ENCODE data around the gene VN1R2. TPM values are rescaled to one million over a fixed set of nuclear protein-coding genes. Genes with fewer than 3 reads are reported as not detected.
"Not testable (repeated sequence)": the region's sequence is repeated elsewhere in the genome, so short reads cannot be mapped to it uniquely, and the experiment has no call there.

The VN1R2 gene, protein sequence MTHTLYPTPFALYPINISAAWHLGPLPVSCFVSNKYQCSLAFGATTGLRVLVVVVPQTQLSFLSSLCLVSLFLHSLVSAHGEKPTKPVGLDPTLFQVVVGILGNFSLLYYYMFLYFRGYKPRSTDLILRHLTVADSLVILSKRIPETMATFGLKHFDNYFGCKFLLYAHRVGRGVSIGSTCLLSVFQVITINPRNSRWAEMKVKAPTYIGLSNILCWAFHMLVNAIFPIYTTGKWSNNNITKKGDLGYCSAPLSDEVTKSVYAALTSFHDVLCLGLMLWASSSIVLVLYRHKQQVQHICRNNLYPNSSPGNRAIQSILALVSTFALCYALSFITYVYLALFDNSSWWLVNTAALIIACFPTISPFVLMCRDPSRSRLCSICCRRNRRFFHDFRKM
- not detected for total RNA-seq
- long read RNA-seq, partial matches to known transcripts: 0 of 1 reads
- long read RNA-seq, other reads (novel, unspliced or antisense): 1 of 1 reads

DNA sequence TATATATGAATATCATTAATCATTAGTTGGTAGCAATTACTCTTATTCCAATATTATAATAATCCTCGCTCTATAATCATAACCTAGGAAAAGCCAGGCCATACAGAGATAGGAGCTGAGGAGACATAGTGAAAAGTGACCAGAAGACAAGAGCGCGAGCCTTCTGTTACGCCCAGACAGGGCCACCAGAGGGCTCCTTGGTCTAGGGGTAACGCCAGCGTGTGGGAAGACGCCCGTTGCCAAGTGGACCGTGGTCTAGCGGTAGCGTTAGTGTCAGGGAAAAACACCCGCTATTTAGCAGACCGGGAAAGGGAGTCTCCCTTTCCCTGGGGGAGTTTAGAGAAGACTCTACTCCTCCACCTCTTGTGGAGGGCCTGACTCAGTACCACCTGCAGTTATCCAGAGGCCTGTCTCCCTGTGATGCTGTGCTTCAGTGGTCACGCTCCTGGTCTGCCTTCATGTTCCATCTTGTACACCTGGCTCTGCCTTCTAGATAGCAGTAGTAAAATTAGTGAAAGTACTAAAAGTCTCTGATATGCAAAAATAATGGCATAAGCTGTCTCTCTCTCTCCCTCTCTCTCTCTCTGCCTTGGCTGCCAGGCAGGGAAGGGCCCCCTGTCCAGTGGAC, at the start of gene VN1R2:
TSS of gene VN1R2 (plus strand) at position 578 of the 628 bp plus-strand sequence. CDS start 84 bp downstream, outside the sequence.
- intact Hi-C loops (cut with DNase I): loop anchor here (5.0 kb wide), 1 partner anchor 74 kb away; the partner anchor contains the start of gene ZNF845

DNA sequence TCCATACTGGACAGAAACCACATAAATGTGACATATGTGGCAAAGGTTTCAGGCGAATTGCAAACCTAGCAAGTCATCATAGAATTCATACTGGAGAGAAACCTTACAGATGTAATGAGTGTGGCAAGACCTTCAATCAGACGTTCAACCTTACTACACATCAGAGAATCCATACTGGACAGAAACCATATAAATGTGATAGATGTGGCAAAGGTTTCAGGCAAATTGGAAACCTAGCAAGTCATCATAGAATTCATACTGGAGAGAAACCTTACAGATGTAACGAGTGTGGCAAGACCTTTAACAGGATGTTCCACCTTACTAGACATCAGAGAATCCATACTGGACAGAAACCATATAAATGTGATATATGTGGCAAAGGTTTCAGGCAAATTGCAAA, 46.5 kb upstream of the VN1R2 start:
- DNase-seq (ENCODE audit: low spot score); intact Hi-C loops (cut with DNase I): not testable (repeated sequence)

More for the DNA sequence above, at the start of gene VN1R2:
- not testable (repeated sequence) for DNase-seq (ENCODE audit: low spot score)

GRCh38 chr19:53212703-53213320, 45.3 kb upstream of the VN1R2 start:
- intact Hi-C loops (cut with DNase I): no loop called here
- no peak for DNase-seq (ENCODE audit: low spot score)

DNA sequence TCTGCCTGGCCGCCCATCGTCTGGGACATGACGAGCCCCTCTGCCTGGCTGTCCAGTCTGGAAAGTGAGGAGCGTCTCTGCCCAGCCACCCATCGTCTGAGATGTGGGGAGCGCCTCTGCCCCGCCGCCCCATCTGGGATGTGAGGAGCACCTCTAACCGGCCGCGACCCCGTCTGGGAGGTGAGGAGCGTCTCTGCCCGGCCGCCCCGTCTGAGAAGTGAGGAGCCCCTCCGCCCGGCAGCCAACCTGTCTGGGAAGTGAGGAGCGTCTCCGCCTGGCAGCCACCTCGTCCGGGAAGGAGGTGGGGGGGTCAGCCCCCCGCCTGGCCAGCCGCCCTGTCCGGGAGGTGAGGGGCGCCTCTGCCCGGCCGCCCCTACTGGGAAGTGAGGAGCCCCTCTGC, 35.4 kb upstream of the VN1R2 start:
- not testable (repeated sequence) for DNase-seq (ENCODE audit: low spot score)

DNA sequence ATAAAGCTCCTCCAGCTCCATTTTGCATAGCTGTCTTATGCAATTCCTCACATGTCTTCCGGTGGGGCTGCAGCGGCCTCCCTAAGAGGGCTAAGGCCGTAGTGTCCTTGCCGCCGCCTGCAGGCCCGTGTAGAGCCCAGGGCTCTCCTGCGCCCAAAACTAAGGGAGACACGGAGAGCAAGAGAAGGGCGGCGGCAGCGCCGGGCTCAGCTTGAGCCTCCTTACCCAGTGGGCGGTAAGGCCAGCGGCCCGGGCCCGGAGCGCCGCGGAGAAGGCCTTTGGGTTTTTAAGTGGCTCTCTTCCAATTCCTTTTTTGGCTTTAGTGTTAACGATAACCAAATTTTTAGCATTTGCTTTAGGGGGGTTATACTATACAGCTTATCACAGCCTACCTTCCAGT, 33.5 kb upstream of the VN1R2 start:
- intact Hi-C loops (cut with DNase I): no loop called here
- DNase-seq (ENCODE audit: low spot score): no peak

More for the DNA sequence above, 35.4 kb upstream of the VN1R2 start:
- intact Hi-C loops (cut with DNase I): not testable (repeated sequence)

GRCh38 chr19:53237114-53237777, 20.8 kb upstream of the VN1R2 start:
- DNase-seq (ENCODE audit: low spot score): no peak
- intact Hi-C loops (cut with DNase I): no loop called here

- intact Hi-C loops (cut with DNase I): no loop called here
- DNase-seq (ENCODE audit: low spot score): no peak
Observed at GRCh38 chr19:53246498-53246897, 11.6 kb upstream of the VN1R2 start.

GRCh38 chr19:53254411-53255341, 3.4 kb upstream of the VN1R2 start, which contains the start of gene ZNF677:
Gene ZNF677 (minus strand): TSS chr19:53254873. CDS start chr19:53251550, 3,323 bp downstream.
- intact Hi-C loops (cut with DNase I): loop anchor here (5.0 kb wide), 2 partner anchors 57 to 78 kb away; partner anchors contain the start of gene ZNF845
- peak; percentile 95 for DNase-seq (ENCODE audit: low spot score)

DNA sequence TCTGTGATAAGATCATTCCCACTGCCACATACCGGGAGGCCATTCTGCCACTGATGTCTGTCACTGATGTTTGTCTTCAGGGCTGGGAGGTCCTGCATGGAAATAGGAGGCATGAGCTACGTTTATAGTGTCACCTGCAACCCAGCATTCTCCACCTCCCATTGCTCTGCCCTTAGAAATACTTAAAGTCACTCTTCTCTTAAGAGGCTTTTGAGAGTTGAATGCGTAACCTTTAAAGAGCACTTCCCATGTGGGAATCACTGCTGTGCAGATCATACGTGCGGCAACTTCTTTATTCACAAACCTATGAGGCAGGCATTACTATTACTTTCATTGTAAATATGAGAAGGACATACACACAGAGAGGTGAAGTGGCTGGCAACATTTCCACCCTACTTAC, 9.5 kb downstream of the VN1R2 start, which contains the start of gene VN1R4:
TSS of gene VN1R4 (minus strand) at position 101 of the 400 bp plus-strand sequence. CDS start at position 43, 58 bp downstream.
- DNase-seq (ENCODE audit: low spot score); intact Hi-C loops (cut with DNase I): not testable (repeated sequence)

DNA sequence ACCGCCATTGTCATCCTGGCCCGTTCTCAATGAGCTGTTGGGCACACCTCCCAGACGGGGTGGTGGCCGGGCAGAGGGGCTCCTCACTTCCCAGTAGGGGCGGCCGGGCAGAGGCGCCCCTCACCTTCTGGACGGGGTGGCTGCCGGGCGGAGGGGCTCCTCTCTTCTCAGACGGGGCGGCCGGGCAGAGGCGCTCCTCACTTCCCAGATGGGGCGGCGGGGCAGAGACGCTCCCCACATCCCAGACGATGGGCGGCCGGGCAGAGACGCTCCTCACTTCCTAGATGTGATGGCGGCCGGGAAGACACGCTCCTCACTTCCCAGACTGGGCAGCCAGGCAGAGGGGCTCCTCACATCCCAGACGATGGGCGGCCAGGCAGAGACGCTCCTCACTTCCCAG, 11.8 kb downstream of the VN1R2 start:
- DNase-seq (ENCODE audit: low spot score); intact Hi-C loops (cut with DNase I): not testable (repeated sequence)

- intact Hi-C loops (cut with DNase I): no loop called here
- no peak for DNase-seq (ENCODE audit: low spot score)
Observed at GRCh38 chr19:53272044-53272443, 14.0 kb downstream of the VN1R2 start.

DNA sequence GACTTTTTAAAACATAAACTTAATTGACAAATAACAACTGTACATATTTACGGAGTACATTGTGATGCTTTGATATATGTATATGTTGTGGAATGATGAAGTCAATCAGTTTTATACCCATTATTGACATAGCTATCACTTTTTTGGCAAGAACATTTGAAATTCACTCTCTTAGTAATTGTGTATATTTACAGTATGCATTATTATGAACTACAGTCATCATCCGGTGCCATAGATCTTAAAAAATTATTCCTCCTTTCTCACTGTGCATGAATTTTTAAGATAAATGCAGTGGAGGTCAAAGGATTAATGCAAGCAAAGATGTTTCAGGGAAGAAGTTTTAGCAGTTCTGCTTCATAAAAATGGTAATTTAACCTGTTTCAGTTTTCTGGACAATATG, 17.4 kb downstream of the VN1R2 start:
- intact Hi-C loops (cut with DNase I): no loop called here
- no peak for DNase-seq (ENCODE audit: low spot score)

- intact Hi-C loops (cut with DNase I); DNase-seq (ENCODE audit: low spot score): not testable (repeated sequence)
Observed at GRCh38 chr19:53281947-53282346, 23.9 kb downstream of the VN1R2 start.

DNA sequence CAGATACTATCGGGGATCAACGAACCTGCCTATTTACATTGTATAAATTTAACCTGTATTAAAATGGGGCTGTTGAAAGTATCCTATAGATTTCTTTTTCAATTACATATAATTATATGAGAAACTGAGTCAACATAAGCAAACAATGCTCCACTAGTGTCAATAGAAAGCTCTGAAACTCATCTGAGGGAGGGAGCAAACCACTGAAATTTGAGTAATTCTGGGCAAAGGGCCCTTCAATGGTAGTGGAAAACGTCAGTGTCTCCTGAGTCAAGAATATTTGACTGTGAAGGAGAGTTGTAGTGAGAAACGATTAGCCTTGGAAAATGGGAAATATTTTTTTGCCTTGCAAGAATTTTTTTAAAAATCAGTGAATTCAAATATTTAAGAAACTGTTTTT, 27.0 kb downstream of the VN1R2 start:
- intact Hi-C loops (cut with DNase I): no loop called here
- no peak for DNase-seq (ENCODE audit: low spot score)

GRCh38 chr19:53290758-53291549, 32.9 kb downstream of the VN1R2 start:
- intact Hi-C loops (cut with DNase I): no loop called here

DNA sequence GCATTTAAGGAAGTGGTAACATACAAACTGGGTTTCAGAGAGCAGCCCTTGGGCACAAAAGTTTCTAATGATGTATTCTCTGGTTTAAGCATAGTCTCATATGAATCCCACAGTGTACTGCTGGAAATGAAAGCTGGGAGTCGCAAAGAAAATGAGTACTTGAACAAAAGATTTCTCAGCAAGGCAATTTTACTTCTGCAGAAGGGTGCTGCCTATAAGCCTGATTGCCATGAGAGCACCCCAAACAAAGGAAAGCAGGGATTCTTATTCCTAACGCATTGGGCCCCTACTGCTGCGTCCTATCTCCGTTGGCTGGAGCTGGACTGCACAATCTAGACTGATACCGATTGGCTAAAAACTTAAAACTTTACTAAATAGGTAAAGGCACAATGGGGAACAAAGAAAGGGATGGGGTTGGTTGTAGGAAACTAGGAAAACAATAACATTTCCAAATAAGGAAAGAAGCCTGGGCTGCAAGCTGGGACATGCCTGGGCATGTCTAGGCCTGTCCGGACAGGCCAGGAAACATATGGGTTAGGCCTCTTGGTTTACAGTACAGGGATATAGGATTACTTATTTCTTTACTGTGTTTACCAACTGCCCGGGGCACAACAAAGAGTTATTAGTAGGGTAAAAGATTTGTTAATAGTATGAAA, 36.8 kb downstream of the VN1R2 start:
- DNase-seq (ENCODE audit: low spot score): no peak
- intact Hi-C loops (cut with DNase I): no loop called here

More at GRCh38 chr19:53290758-53291549, 32.9 kb downstream of the VN1R2 start:
- no peak for DNase-seq (ENCODE audit: low spot score)

DNA sequence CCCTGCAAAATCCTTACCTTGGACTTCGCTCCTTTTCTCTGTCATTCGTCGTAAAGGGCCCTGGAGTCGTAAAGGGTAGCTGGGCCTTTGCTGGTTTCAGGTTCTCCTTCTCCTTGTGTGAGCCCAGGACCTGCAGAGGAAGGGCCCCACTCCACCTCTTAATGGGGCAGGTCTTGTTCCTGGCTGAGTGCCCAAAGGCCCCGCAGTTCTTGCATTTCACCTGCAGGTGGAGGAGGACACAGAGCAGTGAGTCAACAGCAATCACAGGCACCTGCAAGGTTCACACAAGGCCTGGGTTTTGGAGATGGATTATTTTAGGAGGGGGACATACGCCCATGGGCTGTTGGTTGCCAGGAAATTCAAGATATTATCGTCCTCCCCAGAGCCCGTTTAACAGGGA, 43.2 kb downstream of the VN1R2 start:
- DNase-seq (ENCODE audit: low spot score); intact Hi-C loops (cut with DNase I): not testable (repeated sequence)

Measured in cardiac septum (tissue), 1 donor.